NCI-H1694 treated with DMSO at 0.1 percent for 48 hours (cell line): ENCODE measurements around the gene RELL2.
"Not testable (repeated sequence)": the region's sequence is repeated elsewhere in the genome, so short reads cannot be mapped to it uniquely, and the experiment has no call there.

Experiments
- DNase-seq: peaks from one replicate; lab custom pipeline; 2025; lab: John Stamatoyannopoulos, UW

The RELL2 gene, protein sequence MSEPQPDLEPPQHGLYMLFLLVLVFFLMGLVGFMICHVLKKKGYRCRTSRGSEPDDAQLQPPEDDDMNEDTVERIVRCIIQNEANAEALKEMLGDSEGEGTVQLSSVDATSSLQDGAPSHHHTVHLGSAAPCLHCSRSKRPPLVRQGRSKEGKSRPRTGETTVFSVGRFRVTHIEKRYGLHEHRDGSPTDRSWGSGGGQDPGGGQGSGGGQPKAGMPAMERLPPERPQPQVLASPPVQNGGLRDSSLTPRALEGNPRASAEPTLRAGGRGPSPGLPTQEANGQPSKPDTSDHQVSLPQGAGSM

DNA sequence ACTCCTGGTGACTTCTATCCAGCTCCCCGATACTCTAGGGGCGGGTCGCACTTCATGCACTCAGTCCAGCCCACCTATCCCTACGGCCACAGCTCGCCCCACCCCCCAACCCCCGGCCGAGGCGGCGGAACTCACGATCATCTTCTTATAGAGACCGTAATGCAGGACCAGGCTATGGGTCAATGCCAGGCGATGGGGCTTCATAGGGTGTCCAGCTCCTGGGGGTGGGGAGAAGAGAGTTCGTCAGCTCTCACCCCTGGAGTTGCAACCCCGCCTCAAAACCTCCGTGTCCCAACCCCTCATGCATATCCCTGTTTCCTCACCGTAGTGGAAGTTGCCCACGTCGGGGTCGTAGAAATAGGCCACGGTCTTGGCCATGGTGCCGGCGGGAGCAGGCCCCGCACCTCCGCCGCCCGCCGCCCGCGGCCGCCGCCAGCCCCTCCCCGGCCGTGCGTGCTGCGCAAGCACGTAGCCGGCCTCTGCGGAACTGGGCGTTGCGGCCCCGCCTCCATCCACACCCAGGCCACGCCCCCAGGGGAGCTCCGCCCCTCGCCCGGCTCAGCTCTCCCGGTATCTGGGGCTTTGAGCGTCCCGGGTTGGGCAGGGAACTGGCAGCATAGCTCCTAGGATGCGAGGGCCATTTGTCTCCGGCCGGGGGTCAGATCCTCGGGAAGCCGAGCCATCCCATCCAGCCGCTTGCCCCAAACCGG, at the start of gene RELL2, which contains the start of gene HDAC3:
Gene RELL2, plus strand, starts transcription at position 585 of the 710 bp plus-strand sequence. CDS start 1,229 bp downstream, outside the sequence.
Gene HDAC3, minus strand, starts transcription at position 437 of the 710 bp plus-strand sequence. Its CDS starts 59 bp downstream, at position 378.
- DNase-seq, result peak; percentile 76

DNA sequence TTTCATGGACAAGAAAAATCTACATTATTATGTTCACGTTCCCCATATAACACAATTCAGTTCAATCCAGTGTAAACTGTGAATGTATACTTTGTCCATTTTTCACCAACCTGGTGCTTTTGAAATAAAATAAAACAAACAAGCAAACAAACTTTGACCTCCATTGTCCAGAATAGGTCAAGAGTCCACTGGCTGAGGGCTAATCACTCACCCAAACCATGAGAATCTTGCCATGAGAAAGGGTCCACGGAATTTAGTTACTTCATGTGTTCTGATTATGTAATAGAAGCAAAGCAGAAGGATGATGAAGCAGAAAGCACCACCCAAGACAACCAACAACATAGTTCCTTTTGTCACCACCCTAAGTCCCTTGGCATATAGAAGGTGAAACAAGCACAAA, 46.7 kb upstream of the RELL2 start:
- no peak for DNase-seq

DNA sequence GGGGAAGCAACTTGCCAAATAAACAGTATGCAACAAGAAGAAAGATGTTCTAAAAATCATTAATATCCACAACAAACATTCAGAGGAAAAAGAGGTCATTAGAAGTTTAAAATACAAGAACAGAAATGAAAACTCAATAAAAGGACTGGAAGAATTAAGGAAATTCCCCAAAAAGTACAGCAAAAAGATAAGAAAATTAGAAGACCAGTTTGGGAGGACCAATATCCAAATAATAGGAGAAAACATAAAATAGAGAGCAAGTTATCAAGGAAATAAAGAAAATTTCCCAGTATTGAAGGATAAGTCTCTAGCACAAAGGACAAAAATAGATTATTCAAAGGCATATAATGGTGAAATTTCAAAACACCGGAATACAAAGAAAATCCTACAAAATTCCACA, 39.9 kb upstream of the RELL2 start:
- DNase-seq, result no peak

DNA sequence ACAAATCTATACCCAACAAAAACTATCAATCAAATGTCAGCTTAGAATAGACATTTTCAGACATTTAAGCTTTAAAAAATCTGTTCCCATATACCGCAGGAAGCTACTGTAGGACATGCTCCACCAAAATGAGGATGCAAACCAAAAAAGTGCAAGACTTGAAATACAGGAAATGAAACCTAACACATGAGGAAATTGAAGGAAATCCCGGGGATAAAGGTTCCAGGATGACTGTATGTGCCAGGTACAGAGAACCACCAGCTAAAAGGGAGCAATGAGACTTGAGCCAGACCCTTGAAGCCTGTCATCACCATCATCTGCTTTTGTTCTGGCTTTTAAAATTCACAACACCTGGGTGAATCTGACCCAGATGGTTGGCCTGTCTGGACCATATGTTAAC, 39.4 kb upstream of the RELL2 start:
- DNase-seq, result no peak

DNA sequence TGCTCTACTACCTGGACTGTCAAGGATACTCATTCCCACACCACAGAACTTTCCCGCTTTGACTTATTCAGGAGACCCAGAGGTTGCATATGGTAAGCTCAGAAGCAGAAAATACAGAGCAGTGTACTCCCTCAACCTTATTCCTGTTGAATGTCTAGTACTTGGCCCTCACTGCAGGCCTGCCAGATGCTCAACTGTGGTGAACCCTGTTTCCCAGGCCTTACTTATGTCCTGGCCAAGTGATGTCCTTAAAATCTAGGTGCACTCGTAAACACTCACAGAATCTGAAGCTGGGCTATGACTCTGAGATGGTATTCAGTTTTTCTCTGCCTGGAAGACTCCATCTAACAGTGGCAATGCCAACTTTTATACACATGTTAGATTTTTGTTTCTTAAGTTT, 39.0 kb upstream of the RELL2 start:
- no peak for DNase-seq

DNA sequence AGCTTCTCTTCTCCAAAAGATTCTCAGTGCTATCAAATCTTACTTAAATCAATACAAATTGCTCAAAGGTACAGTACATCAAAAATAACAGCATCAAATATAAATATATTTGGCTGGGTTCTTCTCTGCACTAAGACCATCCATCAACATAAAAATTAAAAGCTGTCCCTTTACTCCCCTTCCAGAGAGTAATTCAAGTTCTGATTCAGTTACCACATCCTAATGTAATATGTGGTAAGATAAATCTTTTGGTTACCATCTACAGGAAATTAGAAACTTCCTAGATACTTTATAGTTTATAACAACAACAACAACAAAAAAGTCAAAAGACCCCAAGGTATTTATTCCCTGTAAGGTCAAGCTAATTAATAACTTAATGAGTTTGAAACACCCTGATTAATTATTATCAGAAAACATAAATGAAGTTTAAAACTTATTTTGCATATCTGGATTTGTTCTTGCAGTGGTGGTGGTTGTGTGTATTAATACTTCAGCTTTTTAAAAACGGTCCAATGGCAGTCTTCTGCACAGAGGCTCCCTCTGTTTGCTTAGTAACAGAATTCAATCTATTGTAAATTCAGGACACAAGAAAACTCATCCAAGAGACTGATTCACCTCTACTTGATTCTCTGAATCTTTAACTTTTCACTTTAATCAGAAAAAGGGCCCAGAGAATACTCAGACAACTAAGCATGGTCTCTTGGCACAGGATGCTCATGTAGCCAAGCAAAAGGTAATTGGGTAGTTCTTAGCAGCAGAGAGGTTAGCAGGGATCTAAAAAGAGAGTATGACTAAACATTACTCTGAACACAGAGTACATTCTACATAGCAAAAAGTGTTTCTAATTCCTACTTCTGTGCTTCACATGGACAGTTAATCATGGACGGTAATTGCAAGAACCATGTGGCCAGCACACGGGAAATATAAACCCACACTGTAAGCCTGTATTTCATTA, 38.1 kb upstream of the RELL2 start:
- DNase-seq, result no peak

DNA sequence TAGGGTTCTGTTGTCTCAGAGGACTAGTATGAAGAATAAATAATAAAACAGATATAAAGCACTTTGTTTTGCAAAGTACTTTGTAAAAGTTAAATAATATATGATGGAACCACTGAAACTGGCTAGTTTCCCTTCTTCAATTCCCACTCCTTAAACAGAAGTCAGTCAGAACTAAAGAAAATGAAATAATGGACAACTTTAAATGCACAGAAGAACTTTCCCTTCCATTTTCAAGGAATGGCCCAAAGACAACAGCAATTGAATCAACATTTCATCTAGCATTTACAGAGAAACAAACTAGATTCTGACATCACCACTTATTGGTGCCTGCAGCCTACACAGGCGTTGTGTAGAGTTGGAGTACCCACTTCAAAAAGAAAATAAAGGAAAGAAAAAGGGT, 34.2 kb upstream of the RELL2 start:
- no peak for DNase-seq

DNA sequence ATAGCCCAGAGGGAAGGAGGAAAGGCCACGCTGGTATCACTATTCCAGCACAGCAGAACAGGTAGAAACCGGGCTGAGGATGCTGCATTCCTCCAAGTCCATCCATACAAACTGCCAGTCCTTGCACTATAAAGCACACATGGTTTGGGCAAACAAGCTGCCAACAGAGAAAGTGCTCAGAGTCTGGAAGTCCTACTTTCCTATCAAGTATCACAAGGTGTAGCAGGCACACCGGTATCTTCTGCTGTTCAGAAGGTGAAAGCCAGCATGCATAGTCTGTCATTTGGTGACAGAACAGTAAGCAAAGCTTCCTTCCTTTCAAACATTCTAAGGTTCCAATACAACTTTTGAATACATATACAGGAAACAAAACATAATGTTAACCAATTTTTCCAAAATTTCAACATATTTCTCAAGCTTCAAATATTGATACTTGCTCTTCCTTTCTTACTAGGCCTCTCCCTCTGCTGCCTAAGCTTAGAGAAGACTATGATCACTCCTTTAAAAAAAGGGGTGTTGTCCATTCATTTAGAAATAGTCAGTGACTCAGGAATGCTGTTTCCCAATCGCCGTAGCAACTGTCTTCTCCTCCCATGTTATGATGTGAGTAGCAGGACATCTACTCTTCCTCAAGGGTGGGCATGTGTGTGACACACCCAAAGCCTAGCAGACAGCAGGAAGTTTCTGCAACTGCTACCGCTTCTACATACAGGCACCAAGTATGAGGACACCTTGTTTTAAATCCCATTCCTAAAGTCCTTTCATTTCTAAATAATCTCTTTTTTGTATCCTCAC, 32.7 kb upstream of the RELL2 start:
- no peak for DNase-seq

DNA sequence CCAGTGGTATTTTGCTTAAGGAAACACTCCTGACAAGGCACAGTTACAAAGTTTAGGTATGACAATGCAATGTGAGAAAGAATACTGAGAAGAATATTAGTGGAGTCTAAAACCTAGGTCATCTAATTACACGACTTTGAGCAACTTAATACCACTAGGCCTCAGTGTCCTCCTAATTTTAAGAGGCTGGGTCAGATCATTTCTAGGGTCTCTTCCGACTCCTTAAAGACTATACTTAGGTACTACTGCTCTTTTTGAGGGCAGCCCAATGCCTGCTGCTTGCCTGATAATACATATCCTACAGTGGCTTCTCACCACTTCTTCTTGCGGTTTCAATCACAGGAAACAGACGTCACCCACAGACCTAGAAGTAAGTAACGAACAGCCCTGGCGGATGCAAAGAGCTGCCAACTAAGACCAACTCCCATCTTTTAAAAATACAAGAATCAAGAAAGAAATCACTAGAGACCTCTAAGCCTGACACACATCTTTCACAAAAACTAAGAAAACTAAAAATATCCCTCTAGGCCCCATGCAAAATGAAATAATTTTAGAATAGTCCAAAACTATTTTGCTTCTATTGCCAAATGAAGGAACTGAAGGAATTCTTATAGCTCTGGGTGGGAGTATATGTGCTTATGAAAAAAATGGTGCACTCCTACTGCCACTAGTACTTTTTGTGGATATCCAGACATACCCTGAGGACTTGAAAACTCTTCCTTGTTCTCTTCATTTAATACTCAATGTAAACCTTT, 31.1 kb upstream of the RELL2 start:
- DNase-seq, result no peak

DNA sequence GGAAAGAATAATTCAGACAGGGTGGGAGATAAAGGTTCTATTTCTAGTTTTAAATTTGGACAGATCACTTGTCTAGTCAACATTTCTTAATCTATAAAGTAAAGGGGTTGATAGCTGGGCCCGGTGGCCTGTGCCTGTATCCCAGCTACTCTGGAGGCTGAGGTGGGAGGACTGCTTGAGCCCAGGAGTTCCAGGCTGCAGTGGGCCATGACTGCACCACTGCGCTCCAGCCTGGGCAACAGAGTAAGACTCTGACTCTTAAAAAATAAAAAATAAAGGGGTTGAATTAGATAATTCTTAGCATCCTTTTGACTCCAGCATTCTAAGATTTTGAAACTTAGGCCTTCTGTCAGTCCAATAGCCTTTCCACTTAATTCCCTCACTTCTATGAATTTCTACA, 28.8 kb upstream of the RELL2 start:
- no peak for DNase-seq

DNA sequence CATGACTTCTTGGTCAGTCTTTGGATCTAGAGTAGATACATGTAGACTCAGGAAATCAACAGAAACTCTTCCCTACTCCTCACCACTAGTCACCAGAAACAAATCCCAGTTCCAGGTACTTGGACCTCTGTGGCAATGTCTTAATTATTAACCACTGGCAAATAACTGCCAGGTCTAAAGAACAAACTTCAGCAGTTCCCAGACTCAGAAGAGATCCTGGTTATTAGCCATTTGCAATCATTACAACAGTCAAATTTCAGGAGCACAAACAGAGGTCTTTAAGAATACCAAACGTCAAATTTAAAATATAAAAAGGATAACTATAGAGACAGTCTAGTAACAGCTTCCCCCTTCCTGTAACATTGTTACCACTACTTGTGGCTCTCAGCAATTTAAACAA, 28.2 kb upstream of the RELL2 start:
- DNase-seq, result no peak

DNA sequence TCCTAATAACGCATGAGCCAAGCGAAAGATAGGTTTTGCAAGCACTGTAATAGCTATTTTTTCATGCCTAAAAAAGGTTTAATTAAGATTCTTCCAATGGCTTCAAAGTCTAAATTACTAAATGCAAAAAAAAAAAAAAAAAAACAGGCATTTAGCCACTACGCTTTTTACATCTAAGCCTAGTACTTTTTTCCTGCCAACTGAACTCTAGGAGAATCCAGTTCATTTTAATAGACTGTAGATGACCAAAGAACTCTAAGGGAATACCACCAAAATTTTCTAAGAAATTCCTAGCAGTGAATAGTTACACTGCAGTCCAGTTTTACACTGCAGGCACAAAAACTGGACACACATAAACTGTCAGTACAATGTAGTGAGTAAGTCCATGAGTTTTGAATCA, 27.8 kb upstream of the RELL2 start:
- no peak for DNase-seq

DNA sequence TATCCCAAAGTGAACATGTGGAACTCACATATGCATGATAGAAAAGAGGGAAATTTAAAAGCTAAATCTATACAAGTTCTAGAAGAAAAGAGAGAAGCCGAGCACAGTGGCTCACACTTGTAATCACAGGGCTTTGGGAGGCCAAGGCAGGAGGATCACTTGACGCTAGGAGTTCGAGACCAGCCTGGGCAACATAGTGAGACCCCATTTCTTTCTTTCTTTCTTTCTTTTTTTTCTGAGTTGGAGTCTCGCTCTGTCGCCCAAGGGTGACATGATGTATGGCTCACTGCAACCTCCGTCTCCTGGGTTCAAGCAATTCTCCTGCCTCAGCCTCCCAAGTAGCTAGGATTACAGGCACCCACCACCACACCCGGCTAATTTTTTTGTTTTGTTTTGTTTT, 26.9 kb upstream of the RELL2 start:
- not testable (repeated sequence) for DNase-seq

DNA sequence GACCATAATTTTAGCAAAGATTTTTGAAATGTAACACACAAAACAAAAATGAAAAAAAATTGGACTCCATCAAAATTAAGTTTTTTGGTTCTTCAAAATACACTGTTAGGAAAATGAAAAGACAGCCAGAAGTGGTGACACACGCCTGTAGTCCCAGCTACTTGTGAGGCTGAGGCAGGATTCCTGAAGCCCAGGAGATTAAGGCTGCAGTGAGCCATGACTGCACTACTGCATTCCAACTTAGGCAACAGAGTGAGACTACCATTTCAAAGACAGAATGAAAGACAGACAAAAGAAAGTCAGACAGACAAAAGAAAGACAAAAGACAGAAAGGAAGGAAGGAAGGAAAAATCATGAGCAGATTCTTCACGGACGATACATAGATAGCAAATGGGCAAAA, 25.5 kb upstream of the RELL2 start:
- DNase-seq, result no peak

DNA sequence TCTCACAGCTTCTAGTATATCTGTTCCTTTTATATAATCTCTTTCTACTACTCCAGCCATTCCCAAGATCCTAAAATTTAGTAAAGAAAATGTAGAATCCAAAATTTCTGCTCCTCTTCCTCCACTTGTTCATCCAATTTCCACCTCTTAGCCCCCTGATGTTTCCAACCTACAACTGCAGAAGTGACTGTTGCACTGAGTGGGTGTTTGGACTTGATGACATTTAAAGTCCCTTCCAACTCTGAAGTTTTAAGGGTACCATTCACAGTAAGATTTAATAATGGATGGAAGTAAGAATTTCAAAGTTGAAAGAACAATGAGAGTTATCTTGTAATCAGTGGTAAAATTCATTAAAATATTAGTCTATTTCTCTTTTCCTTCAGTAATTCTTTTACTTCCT, 23.5 kb upstream of the RELL2 start:
- DNase-seq, result no peak

DNA sequence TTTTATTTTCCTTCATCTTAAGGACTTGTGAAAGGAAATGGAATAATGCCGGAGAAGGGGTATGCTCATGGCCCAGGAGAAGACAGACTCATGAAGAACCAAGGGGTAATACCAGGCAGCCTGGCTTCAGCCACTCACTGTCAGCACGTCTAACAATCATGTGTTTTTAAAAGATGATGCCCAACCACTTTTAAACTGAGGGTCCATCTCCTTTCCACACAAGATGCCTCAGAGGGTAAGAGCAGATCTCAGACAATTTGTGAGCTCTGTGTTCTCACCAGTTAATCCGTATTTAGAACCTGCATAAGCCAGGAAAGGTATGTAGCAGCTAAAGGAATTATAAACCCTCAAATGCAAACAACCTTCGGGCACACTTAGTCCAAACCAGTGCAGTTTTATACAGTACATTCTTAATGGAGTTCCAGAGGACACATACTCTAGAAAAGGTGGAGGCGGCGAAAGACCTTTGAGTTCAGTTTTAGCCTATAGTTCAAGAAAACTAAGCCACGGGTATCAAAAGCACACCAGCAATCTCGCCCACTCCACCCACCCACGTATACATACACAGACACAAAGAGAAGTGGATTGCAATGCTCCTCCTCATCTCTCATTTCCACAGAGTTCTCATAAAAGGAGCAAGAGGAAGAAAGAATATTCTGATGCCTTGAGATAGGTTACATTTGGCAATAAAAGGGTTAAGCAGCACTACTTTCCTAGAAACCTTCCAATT, 20.6 kb upstream of the RELL2 start:
- no peak for DNase-seq

DNA sequence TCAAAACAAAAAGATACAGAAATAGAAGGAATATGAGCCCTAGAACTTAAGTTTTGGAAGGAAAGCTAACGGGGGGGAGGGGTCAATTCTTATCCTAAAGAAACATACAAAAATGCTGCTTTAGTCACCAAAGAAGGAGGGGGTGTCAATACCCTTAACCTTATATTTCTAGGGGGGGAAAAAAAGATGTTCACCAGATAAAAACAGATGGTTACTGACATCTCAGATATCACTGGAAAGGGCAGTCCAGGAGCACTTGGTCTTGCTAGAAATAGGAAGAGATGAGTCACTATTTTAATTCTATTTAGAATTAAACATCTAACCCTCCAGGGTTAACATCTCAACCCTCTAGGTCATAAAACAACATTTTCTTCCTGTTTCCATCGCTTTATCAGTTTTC, 19.7 kb upstream of the RELL2 start:
- DNase-seq, result no peak

DNA sequence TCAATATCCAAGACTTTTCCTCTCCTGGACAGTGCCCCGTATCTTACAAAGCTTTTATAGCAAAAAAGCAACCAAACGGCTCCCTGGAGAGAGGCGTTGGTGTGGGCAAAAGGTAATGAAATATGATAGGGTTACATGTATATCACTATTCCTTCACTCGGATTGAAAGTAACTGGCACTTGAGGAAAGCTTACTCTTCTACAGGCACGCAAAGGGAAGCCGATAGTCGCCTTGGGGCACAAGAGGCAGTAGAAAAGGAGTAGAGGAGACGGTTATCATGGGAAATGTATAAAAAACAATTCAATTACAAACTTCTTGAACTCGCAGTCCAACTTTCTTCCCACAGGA, 19.1 kb upstream of the RELL2 start:
- no peak for DNase-seq

DNA sequence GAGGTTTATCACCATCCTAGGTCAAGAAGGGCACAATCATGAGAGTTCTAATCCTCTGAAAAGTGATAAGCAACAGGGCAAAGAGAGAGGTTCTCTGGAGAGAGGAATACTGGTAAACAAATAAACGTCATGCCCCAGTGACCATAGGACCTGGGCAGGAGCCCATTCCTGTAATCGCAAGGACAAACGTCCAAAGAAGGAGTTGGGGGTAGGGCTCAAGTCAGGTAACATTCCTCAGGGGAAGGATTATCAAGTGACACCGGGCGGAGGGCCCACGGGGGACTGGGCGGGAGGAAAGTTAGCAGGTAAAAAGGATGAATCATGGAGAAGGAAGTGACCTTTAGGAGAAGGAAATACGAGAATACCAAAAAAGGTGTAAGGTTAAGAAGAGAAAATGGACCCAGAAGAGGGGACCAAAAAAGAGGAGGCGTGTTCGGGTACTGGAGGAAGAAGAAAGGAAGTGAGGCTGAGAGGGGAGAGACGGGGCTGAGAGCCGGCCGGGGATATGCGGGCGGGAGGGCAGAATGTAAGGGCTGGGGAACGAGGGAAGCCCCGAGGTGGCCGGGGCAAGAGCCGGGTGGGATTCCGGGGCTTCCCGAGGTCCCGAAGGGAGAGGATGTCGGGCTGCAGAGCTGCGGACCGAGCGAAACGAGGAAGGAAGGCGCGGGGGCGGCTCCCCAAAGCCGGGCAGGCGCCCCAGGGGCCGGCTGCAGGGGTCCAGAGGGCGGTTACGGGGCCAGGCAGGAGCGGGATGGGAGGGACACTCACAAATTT, 18.6 kb upstream of the RELL2 start:
- DNase-seq, result no peak
